ENCODE results near the gene PPP1R9B. TPM values are rescaled to one million over a fixed set of nuclear protein-coding genes. Genes with fewer than 3 reads are reported as not detected.

The PPP1R9B gene
- total RNA-seq, 4 donors from 2014 or later, result 23.3 to 38.1 (median 30.8) TPM

DNA sequence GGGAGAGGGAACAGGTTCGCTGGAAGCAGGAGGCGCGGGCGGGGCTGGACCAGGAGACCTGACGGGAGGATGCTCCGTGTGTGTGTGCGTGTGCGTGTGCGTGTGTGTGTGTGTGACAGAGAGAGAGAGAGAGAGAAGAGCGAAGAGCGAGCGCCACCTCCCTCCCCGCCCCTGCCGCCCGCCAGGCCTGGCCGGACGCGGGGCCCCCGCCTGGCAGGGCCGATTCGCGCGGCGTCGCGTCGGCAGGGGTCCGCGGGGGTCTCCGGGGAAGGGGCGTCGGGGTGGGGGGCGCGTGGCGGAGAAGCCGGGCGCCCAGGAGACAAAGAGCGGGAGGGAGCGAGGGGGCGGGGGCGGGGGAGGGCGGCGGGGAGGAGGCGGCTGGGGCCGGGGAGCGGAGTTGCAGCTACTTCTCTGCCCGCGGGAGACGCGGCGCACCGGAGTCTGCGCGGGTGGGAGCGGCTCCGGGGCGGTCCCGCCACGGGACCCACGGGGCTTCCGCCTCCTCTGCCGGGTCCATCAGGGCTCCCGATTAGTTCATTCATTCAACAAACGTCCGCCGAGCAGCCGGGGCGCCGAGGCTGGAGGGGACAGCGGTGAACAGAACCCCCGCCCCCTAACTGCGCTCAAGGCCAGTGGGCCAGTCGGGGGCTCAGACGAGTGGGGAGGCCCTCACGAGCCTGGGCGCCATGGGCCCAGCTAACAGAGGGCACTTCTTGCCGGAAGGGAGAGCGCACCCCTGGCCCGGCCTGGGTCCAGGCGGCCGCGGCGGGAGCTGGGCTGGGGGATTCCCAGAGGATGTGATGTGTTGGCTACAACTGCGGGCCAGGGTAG, 20.5 kb downstream of the PPP1R9B start, which contains the start of gene SAMD14:
Gene SAMD14 (minus strand): TSS at position 433 of the 831 bp plus-strand sequence. CDS start 5,201 bp downstream, outside the sequence.
- WGBS, 2 donors (ENCODE audit: low coverage in 1 of 2), result 2 to 10% methylated on average over 2 to 9 of the region's 84 CpGs
- H3K36me3 ChIP-seq, result peaks cover 0 to 9% of the 10 kb centered on the region in 2 donors
- H3K9me3 ChIP-seq, result no peaks in the 10 kb centered on the region
- TF ChIP-seq CTCF (IDR thresholded peaks at IDR 0.05), result no peak
- TF ChIP-seq POLR2A (IDR thresholded peaks at IDR 0.05), result no peak
- no peak for TF ChIP-seq EP300 (IDR thresholded peaks at IDR 0.05)
- TF ChIP-seq POLR2AphosphoS5 (IDR thresholded peaks at IDR 0.05), result no peak
- H3K27ac ChIP-seq, result peak within 1 kb of the TSS in 2 of 4 donors; percentile 38 to 56
- no peaks in the 10 kb centered on the region for H3K27me3 ChIP-seq
- peaks cover 3 to 59% (median 33%) of the 10 kb centered on the region in 3 donors for H3K4me1 ChIP-seq
- peak within 1 kb of the TSS; percentile 36 to 64 for H3K4me3 ChIP-seq
- peak; percentile 38 for ATAC-seq

- peaks cover 3 to 57% (median 33%) of the 10 kb centered on the region in 3 donors for H3K4me1 ChIP-seq
- H3K27ac ChIP-seq, result peak overlapping the region in 2 of 4 donors; percentile 38 to 56
- peak overlapping the region; percentile 36 to 64 for H3K4me3 ChIP-seq
- H3K27me3 ChIP-seq, result no peaks in the 10 kb centered on the region
- H3K36me3 ChIP-seq, result peaks cover 0 to 3% of the 10 kb centered on the region in 2 donors
- no peaks in the 10 kb centered on the region for H3K9me3 ChIP-seq
- no peak for TF ChIP-seq POLR2A (IDR thresholded peaks at IDR 0.05)
- TF ChIP-seq CTCF (IDR thresholded peaks at IDR 0.05), result no peak
- no peak for TF ChIP-seq POLR2AphosphoS5 (IDR thresholded peaks at IDR 0.05)
- TF ChIP-seq EP300 (IDR thresholded peaks at IDR 0.05), result no peak
- no peak for ATAC-seq
- no CpG with 5 or more reads among the region's 31 CpGs for WGBS, 2 donors (ENCODE audit: low coverage in 1 of 2)
Observed at GRCh38 chr17:50129353-50129727, 21.1 kb downstream of the PPP1R9B start.

GRCh38 chr17:50128441-50129352, 21.8 kb downstream of the PPP1R9B start:
- Histone ChIP-seq H3K36me3 (no peaks in the 10 kb centered on the region), H3K9me3 (no peaks in the 10 kb centered on the region), H3K4me1 (peaks cover 3 to 56% (median 29%) of the 10 kb centered on the region in 3 donors), H3K4me3 (peak overlapping the region in 1 of 2 donors; percentile 64), H3K27me3 (no peaks in the 10 kb centered on the region), H3K27ac (peak overlapping the region in 2 of 4 donors; percentile 38 to 56)
- 29 to 31% methylated on average over 16 to 24 of the region's 32 CpGs for WGBS, 2 donors (ENCODE audit: low coverage in 1 of 2)
- TF ChIP-seq POLR2AphosphoS5 (IDR thresholded peaks at IDR 0.05) (no peak), POLR2A (IDR thresholded peaks at IDR 0.05) (no peak), CTCF (IDR thresholded peaks at IDR 0.05) (no peak), EP300 (IDR thresholded peaks at IDR 0.05) (no peak)
- ATAC-seq, result no peak

DNA sequence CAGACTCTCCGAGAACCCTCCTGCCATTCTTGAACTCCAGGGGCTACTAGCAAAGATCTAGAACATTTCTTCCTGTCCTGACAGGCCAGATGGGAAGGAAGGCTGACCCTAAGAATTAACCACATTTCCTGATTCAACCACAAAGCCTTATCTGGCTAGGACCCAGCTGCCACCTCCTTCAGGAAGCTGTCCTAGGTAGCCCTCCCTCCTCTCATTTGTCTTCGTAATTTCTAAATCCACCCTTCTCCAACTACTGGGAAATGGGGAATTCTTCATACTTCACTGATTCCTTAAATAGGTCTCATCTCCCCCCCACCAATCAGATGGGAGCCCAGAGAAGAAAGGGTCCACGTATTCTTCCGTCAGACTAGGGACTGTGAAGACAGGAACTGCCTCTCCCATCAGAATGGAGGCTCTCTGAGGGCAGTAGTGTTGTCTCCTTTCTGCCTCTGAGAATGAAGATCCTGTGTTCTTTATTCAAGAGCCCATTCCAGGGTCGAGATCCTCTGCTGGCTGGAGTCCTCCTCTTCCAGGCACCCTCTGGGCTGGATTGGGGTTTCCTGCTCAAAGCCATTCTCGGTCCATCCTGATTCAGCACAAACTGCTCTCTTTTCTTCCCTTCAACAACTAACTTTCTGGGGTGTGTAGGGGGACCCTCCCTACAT, 22.6 kb downstream of the PPP1R9B start:
- no peaks in the 10 kb centered on the region for H3K9me3 ChIP-seq
- WGBS, 2 donors (ENCODE audit: low coverage in 1 of 2), result 56% methylated on average over 2 of the region's 6 CpGs; no CpG with 5 or more reads in 1 of the 2 donors
- TF ChIP-seq POLR2A (IDR thresholded peaks at IDR 0.05) (no peak), POLR2AphosphoS5 (IDR thresholded peaks at IDR 0.05) (no peak)

More for the DNA sequence above, 22.6 kb downstream of the PPP1R9B start:
- Histone ChIP-seq H3K4me3 (no peak overlapping the region), H3K27ac (no peak overlapping the region), H3K36me3 (no peaks in the 10 kb centered on the region), H3K4me1 (peaks cover 0 to 55% (median 20%) of the 10 kb centered on the region in 3 donors), H3K27me3 (no peaks in the 10 kb centered on the region)
- ATAC-seq, result no peak
